GM11168 (cell line): ENCODE results near the gene ZNF134.

Experiments
- in situ Hi-C: fragments of 300-500 bp; cut with MboI; formaldehyde crosslinking; loops from one replicate; pipeline ENCODE4 v1.12.0; 2022; ENCODE audit warnings: low sequenced_read_pairs; ENCODE audit not compliant: unreplicated experiment

ZNF134 gene

GRCh38 chr19:57613941-57614743 is at the start of gene ZNF134:
Gene ZNF134 (plus strand): TSS chr19:57614242. CDS start chr19:57619469, 5,227 bp downstream.
- in situ Hi-C loops, result no loop called here

- in situ Hi-C loops, result no loop called here
Observed at GRCh38 chr19:57566396-57567265, 47.4 kb upstream of the ZNF134 start.

DNA sequence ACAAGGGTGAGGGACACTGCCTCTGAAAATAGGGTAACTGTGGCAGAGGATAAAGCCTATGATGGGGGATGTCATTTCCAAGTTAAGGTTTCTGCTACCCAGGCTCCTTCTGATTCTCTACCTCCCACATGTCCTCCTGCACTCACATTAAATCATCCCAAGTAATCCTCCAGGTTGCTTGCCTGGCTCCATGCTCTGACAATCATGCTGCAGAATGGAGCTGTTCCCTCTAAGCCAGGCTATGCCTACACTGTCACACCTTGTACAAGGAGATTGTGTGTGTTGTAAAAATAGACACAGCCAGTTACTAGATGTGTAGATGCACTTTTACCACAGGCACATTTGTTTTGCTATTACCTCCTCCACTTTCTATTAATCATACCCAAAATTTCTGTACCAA is 43.3 kb upstream of the ZNF134 start:
- in situ Hi-C loops, result no loop called here

GRCh38 chr19:57572415-57572947 is 41.6 kb upstream of the ZNF134 start:
- in situ Hi-C loops, result no loop called here

DNA sequence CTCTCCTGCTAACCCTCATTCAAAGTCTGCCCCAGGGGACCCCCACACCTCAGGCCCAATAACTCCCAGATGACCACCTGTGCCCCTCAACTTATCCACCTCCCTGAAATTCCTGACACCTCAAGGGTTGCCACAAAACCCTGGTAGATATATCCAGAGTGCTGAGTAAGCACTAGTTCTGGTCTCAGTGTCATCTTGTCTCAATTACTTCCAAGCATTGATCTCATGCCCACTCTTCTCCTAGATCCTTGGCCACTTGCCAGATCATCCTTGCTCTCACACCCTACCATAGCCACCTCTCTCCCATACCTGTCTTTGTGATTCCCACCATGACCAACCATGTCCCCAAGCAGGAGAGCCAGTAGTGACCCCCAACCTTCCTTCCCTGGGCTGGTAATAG is 37.4 kb upstream of the ZNF134 start:
- in situ Hi-C loops, result no loop called here

DNA sequence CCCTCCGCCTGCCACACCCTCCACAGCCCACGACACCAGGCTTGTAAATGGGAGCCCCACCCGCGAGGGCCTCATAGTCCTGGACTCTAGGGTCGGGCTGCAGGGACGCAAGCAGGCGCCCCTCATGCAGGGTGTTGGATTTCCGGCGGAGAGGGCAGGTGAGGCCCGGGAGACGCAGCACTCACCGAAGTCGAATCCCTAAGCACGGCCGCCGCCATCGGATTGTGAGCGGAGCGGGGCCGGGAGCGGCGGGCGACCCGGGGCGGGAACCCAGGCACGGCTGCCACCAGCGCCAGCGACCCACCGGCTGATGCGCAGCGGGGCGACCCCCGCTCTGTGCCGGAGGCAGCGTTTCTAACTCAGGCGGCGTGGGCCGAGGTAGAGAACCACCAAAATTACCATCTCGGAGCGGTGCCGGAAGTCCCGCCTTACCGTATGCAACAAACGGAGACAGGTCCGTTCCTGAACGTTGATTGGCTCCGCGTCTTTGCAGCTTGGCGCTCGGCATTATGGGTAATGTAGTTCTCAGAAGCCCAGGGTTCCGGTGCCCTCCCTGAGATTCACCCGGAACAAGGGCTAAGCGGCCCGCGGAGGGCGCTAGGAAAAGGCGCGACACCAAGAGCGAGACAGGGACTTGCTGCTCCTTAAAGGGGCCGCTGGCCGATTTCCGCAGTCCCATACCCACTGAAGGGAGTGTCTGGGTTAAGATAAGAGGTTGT is 35.4 kb upstream of the ZNF134 start, which contains the start of gene ZNF416:
ZNF416 (minus strand) TSS at position 425 of the 719 bp plus-strand sequence; CDS start at position 218, 207 bp downstream.
- in situ Hi-C loops, result no loop called here

DNA sequence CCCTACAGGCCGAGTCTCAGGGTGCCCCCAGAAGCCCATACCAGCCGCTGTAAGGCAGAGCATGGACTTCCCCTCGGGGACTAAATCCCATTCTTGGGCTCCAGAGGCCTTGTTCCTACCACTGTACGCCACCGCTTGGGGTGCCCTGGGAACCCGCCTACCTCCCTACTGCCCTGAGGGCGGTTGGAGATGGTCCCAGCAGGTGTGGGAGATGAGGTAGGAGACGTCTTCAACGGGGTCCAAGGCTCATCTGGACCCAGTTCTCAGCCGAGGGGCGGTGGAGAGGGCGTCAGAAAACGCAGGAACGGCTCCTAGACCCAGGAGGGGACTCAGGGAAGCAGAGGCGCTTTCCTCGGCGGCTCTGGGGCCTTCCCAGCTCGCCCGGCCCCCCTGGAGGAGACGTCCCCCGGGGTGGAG is 30.9 kb upstream of the ZNF134 start:
- in situ Hi-C loops, result no loop called here

DNA sequence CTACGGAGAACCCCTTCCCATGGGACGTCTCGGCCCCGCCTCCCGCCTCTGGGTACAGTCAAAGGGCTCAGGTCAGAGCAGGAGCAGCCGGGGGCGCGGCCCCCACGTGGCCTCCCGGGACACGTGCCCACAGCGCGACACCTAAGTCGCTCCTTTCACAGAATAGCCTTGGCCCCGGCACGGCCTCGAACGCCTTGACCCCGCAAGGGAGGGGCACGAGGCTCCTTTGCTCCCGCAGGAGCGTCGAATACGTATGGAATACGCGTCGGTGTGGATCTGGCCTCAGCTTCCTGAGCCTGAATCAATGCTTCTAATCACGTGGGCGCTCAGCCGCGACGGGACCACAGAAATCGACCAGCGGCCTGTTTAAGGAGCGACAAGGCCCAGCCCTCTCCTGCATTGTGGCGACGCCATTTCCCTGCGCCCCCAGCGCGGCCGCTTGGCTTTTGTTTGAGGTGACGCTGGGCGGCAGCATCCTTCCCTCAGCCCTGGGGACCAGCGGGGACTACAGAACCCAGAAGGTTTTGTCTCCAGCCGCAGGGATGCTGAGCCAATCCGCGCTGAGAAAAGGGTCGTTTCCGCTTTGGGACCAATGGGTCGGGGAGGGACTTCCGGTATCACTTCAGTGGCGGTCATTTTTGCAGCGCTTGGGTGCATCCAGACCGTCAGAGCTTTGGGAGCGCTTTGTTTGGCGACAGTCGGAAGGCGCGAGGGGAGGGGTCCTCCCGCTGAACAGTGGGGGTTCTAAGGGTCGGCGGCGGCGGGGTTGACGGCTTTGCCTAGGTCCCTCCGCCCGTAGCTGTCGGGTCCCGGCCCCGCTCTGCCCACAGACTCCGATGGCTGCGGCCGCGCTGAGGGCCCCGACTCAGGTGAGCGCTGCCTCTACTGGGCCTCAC is 30.3 kb upstream of the ZNF134 start, which contains the start of gene ZIK1:
ZIK1 (plus strand) TSS at position 625 of the 896 bp plus-strand sequence; CDS start at position 837, 212 bp downstream.
- in situ Hi-C loops, result no loop called here

- in situ Hi-C loops, result no loop called here
Observed at GRCh38 chr19:57587529-57587928, 26.5 kb upstream of the ZNF134 start.

DNA sequence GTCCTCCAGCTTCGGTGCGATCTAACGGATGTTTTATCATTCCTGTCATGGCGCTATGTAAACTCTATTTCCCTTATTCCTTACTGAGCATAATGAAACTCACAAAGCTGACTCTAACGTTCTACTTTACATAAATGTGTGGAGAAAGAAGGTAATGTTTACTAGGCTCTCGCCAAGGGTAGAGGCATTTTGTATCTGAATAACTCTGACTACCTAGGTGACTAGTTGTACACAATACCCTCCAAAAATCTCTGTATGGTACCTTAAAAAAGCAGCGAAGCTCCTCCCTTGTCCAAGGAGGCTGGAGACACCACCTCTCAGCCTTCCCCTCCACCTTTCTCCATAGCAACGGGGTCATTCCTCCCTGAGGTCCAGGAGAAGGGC is 14.7 kb upstream of the ZNF134 start:
- in situ Hi-C loops, result no loop called here

GRCh38 chr19:57599761-57600383 is 14.2 kb upstream of the ZNF134 start, which contains the start of gene ZNF530:
Gene ZNF530 (plus strand): TSS chr19:57599885. CDS start chr19:57604346, 4,461 bp downstream.
- in situ Hi-C loops, result no loop called here

DNA sequence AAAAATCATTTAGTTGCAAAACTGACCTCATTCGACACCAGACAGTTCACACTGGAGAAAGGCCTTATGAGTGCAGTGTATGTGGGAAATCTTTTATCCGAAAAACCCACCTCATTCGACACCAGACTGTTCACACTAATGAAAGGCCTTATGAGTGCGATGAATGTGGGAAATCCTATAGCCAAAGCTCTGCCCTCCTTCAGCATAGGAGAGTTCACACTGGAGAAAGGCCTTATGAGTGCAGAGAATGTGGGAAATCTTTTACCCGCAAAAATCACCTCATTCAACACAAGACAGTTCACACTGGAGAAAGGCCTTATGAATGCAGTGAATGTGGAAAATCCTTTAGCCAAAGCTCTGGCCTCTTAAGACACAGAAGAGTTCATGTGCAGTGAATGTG is 7.1 kb upstream of the ZNF134 start:
- in situ Hi-C loops, result no loop called here

GRCh38 chr19:57611113-57611512 is 2.9 kb upstream of the ZNF134 start:
- in situ Hi-C loops, result no loop called here

GRCh38 chr19:57615346-57615745 is 1.3 kb downstream of the ZNF134 start:
- in situ Hi-C loops, result no loop called here

DNA sequence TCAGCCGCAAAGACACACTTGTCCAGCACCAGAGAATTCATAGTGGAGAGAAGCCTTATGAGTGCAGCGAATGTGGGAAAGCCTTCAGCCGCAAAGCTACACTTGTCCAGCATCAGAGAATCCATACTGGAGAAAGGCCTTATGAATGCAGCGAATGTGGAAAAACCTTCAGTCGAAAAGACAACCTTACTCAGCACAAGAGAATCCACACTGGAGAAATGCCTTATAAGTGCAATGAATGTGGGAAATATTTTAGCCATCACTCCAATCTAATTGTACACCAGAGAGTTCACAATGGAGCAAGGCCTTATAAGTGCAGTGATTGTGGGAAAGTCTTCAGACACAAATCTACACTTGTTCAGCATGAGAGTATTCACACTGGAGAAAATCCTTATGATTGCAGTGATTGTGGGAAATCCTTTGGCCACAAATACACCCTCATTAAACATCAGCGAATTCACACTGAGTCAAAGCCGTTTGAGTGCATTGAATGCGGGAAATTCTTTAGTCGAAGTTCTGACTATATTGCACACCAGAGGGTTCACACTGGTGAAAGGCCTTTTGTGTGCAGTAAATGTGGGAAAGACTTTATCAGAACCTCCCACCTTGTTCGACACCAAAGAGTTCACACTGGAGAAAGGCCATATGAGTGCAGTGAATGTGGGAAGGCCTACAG is 6.8 kb downstream of the ZNF134 start:
- in situ Hi-C loops, result no loop called here

- in situ Hi-C loops, result no loop called here
Observed at GRCh38 chr19:57623091-57623490, 9.0 kb downstream of the ZNF134 start.

- in situ Hi-C loops, result no loop called here
Observed at GRCh38 chr19:57632987-57633831, 19.2 kb downstream of the ZNF134 start, which contains the start of gene ZNF211. Gene ZNF211 (plus strand): TSS chr19:57633168. CDS start chr19:57633347, 179 bp downstream.
